Uterus (tissue), 4 donors: ENCODE measurements around the gene RNF2. TPM values are rescaled to one million over a fixed set of nuclear protein-coding genes. Genes with fewer than 3 reads are reported as not detected.
"Not testable (repeated sequence)": the region's sequence is repeated elsewhere in the genome, so short reads cannot be mapped to it uniquely, and the experiment has no call there.

ENCODE experiments used
- DNase-seq, 2 donors: peaks; one replicate each; pipeline ENCODE4 v3.0.0-alpha.2; 2019 to 2020
- H3K27ac ChIP-seq, 2 donors: fragments of 200-600 bp; sonication (generic); 1 replicate in 1 of 2; 2 replicates in 1 of 2; pipeline ENCODE4 v1.5.1; 2016 to 2018
- H3K27me3 ChIP-seq, 2 donors: fragments of 200-600 bp; sonication (generic); one replicate each; pipeline ENCODE4 v1.5.1; 2018 to 2019; ENCODE audit warnings: control low read depth in 1 of 2
- H3K36me3 ChIP-seq, 2 donors: fragments of 200-600 bp; sonication (generic); one replicate each; pipeline ENCODE4 v1.5.1; 2019; ENCODE audit warnings: control low read depth in 1 of 2
- H3K4me1 ChIP-seq, 2 donors: fragments of 200-600 bp; sonication (generic); one replicate each; pipeline ENCODE4 v1.5.1; 2018 to 2019; ENCODE audit warnings: control low read depth in 1 of 2
- H3K4me3 ChIP-seq, 2 donors: fragments of 200-600 bp; sonication (generic); 1 replicate in 1 of 2; 2 replicates in 1 of 2; pipeline ENCODE4 v1.5.1; 2018 to 2019; ENCODE audit warnings: mild to moderate bottlenecking in 1 of 2
- H3K9me3 ChIP-seq, 2 donors: fragments of 200-600 bp; sonication (generic); one replicate each; pipeline ENCODE4 v1.5.1; 2019; ENCODE audit warnings: control low read depth in 1 of 2
- CTCF ChIP-seq, 4 experiments: fragments of 200-600 bp in 2 of 4; fragments of 450-650 bp in 2 of 4; sonication (generic) in 2 of 4; IDR thresholded peaks; one replicate each; pipeline ENCODE4 v1.5.1; 2016 to 2019; ENCODE audit warnings: antibody characterized with exemption in 4 of 4, mild to moderate bottlenecking in 2 of 4, moderate library complexity in 1 of 4
- POLR2A ChIP-seq, 2 donors: fragments of 450-650 bp; IDR thresholded peaks; one replicate each; pipeline ENCODE4 v1.6.1; 2016; ENCODE audit warnings: antibody characterized with exemption in 2 of 2, mild to moderate bottlenecking in 1 of 2, moderate library complexity in 1 of 2
- intact Hi-C: fragments of 100-400 bp; cut with DNase I; formaldehyde crosslinking; loops from one replicate; pipeline ENCODE4 v1.15.1; 2023; ENCODE audit warnings: low total_unique reads
- total RNA-seq, 4 donors: library from RNA; depleted of rRNA in 3 of 4; stranded (reverse); fragments of >200 nt in 3 of 4; gene quantifications; one replicate each; pipeline versions ENCODE4 v1.1.0 to v1.2.4, GENCODE V29; 2014 to 2023
- donor health status: DM: yes; HTN: yes; CAD: no.

RNF2 gene
- total RNA-seq, 4 donors from 2014 or later = 20.9 to 52.8 (median 33.0) TPM

GRCh38 chr1:185058876-185059275 is 13.5 kb downstream of the RNF2 start:
- Histone ChIP-seq H3K27me3 (no peaks in the 10 kb centered on the region), H3K4me3 (no peak overlapping the region)
- intact Hi-C loops = no loop called here

DNA sequence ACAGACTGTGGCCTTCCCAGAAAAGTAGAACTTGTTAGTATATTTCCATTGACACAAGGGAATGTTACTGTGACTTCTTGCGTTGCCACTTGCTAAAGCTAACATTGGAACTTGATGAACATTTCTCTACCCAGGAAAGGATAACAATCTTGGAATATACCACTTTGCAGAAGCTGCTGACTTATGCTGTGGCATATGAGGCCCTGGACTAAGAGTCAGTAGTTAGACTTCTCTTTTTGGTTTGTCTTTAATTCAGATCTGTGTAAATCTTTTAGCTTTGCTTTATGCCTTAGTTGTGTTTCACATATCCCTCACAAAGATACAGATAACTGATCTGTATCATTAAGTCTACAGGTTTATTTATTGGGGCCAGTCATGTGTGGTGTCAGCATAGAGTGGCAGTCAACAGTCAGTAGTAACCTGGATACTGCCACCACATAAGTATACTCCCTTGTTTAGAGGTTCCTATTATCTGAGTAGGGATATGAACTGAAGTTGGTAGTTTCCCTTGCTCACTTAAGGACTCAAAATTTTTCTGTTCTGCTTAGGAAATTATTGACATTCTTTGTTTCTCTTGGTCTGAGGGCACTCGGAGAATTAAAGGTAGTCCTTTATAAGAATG is 14.7 kb downstream of the RNF2 start:
- no peaks in the 10 kb centered on the region for H3K4me1 ChIP-seq
- H3K27me3 ChIP-seq = no peaks in the 10 kb centered on the region
- no peak for TF ChIP-seq CTCF (IDR thresholded peaks at IDR 0.05)
- no peak for TF ChIP-seq POLR2A (IDR thresholded peaks at IDR 0.05)
- no peaks in the 10 kb centered on the region for H3K9me3 ChIP-seq
- DNase-seq = no peak
- H3K36me3 ChIP-seq = no peaks in the 10 kb centered on the region
- intact Hi-C loops = no loop called here
- H3K27ac ChIP-seq = no peak overlapping the region
- H3K4me3 ChIP-seq = no peak overlapping the region

More at GRCh38 chr1:185058876-185059275, 13.5 kb downstream of the RNF2 start:
- Histone ChIP-seq H3K36me3 (no peaks in the 10 kb centered on the region), H3K27ac (no peak overlapping the region), H3K9me3 (no peaks in the 10 kb centered on the region), H3K4me1 (no peaks in the 10 kb centered on the region)
- no peak for TF ChIP-seq POLR2A (IDR thresholded peaks at IDR 0.05)
- no peak for TF ChIP-seq CTCF (IDR thresholded peaks at IDR 0.05)
- DNase-seq = no peak

- no peak for DNase-seq
- H3K27me3 ChIP-seq = no peaks in the 10 kb centered on the region
- intact Hi-C loops = no loop called here
- H3K27ac ChIP-seq = no peak overlapping the region
- no peaks in the 10 kb centered on the region for H3K9me3 ChIP-seq
- H3K4me1 ChIP-seq = no peaks in the 10 kb centered on the region
- H3K4me3 ChIP-seq = no peak overlapping the region
- no peak for TF ChIP-seq CTCF (IDR thresholded peaks at IDR 0.05)
- no peaks in the 10 kb centered on the region for H3K36me3 ChIP-seq
Observed at GRCh38 chr1:185062710-185063370, 17.5 kb downstream of the RNF2 start.

GRCh38 chr1:185063719-185064118 is 18.4 kb downstream of the RNF2 start:
- H3K4me1 ChIP-seq = no peaks in the 10 kb centered on the region
- H3K9me3 ChIP-seq = no peaks in the 10 kb centered on the region
- no peak for DNase-seq
- no peaks in the 10 kb centered on the region for H3K27me3 ChIP-seq
- no peaks in the 10 kb centered on the region for H3K36me3 ChIP-seq
- TF ChIP-seq CTCF (IDR thresholded peaks at IDR 0.05) (no peak), POLR2A (IDR thresholded peaks at IDR 0.05) (no peak)
- intact Hi-C loops = no loop called here
- H3K27ac ChIP-seq = no peak overlapping the region
- no peak overlapping the region for H3K4me3 ChIP-seq

DNA sequence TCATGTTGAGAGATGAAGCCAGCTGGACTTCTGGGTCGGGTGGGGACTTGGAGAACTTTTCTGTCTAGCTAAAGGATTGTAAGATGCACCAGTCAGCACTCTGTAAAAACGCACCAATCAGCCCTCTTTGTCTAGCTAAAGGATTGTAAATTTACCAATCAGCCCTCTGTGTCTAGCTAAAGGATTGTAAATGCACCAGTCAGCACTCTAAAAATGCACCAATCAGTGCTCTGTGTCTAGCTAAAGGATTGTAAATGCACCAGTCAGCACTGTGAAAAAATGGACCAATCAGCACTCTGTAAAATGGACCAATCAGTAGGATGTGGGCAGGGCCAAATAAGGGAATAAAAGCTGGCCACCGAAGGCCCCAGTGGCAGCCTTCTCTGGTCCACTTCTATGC is 19.6 kb downstream of the RNF2 start:
- DNase-seq, H3K27ac ChIP-seq, intact Hi-C loops, H3K4me1 ChIP-seq, H3K4me3 ChIP-seq, H3K9me3 ChIP-seq, H3K27me3 ChIP-seq, H3K36me3 ChIP-seq: not testable (repeated sequence)
